Cardiac septum (tissue), 1 donor: Measurements from ENCODE around the gene YIPF7. TPM values are rescaled to one million over a fixed set of nuclear protein-coding genes. Genes with fewer than 3 reads are reported as not detected.

Experiments used
- DNase-seq: peaks from one replicate; pipeline ENCODE4 v3.0.0-alpha.2; 2020; ENCODE audit warnings: low spot score
- intact Hi-C: fragments of 100-400 bp; cut with DNase I; formaldehyde crosslinking; loops from one replicate; pipeline ENCODE4 v1.14.0; 2022
- total RNA-seq: library from RNA; stranded (reverse); fragmentation: NEBNext Ultra II Directional; extraction: Animal tissue kit (Norgen Biotek cat#: 25700); gene quantifications from one replicate; pipeline ENCODE4 v1.2.1, GENCODE V29; 2021
- donor health status: DM: no; HTN: no; CAD: no.

The YIPF7 gene
- total RNA-seq, 1 donor from 2014 or later, result 0.62 TPM

- intact Hi-C loops, result no loop called here
- DNase-seq, result no peak
These were observed 19.3 kb downstream of the YIPF7 start for GRCh38 chr4:44632089-44632488.

- DNase-seq, result no peak
- intact Hi-C loops, result no loop called here
These were observed 22.1 kb downstream of the YIPF7 start for GRCh38 chr4:44629280-44629866.

GRCh38 chr4:44623676-44624075 is 27.7 kb downstream of the YIPF7 start:
- DNase-seq, result no peak
- intact Hi-C loops, result no loop called here

DNA sequence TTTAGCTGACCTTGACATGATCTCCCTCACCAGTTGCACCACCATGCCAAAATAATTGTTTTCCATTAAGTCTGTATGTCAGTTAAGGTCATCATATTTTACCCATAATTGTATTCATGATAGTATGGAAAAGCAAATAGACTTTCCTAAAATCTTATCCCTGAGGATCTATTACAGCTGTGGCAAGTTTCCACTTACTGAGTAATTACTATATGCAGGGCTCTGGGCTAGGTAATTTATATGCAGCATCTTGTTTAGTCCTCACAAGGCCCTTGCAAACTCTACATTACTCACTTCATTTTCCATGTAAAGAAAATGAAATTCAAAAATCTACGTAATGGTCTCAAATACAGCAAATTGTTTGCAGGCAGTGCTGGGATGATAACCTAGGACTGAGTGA is 34.8 kb downstream of the YIPF7 start:
- DNase-seq, result no peak
- intact Hi-C loops, result no loop called here

DNA sequence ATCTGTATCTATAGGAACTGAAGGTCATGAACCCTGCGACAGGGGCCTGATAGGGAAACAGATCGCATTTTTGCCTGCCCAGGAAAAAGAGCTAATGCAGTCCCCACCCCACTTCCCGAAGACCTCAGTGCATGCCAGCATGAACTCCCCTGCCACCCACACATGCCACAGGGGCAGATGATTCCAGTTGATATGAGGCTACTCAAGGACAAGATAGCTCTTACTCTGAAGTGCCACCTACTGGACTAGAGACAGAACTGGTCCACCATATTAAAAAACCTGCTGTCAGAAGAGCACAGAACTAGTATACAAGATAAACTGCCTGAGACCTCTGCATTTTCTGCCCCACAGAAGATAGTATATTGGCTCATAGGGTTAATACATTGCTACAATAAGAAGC is 68.0 kb downstream of the YIPF7 start:
- intact Hi-C loops, result no loop called here
- no peak for DNase-seq

- intact Hi-C loops, result no loop called here
- no peak for DNase-seq
These were observed 71.2 kb downstream of the YIPF7 start for GRCh38 chr4:44580231-44580630.

GRCh38 chr4:44578954-44579353 is 72.5 kb downstream of the YIPF7 start:
- no peak for DNase-seq
- intact Hi-C loops, result no loop called here

Other genes starting within 250 kb of the YIPF7 start
- 0.67 TPM for gene KCTD8, start 202.8 kb downstream of the YIPF7 start, total RNA-seq
- 22.8 TPM for gene GUF1, start 26.8 kb upstream of the YIPF7 start, total RNA-seq
- 16.4 TPM for gene GNPDA2, start 74.9 kb upstream of the YIPF7 start, total RNA-seq